NCI-H774 (cell line): Measurements from ENCODE around the gene RPS6KC1.
"Not testable (repeated sequence)": the region's sequence is repeated elsewhere in the genome, so short reads cannot be mapped to it uniquely, and the experiment has no call there.

Source experiments
- DNase-seq: peaks from one replicate; lab custom pipeline; 2025; lab: John Stamatoyannopoulos, UW

RPS6KC1 gene, protein sequence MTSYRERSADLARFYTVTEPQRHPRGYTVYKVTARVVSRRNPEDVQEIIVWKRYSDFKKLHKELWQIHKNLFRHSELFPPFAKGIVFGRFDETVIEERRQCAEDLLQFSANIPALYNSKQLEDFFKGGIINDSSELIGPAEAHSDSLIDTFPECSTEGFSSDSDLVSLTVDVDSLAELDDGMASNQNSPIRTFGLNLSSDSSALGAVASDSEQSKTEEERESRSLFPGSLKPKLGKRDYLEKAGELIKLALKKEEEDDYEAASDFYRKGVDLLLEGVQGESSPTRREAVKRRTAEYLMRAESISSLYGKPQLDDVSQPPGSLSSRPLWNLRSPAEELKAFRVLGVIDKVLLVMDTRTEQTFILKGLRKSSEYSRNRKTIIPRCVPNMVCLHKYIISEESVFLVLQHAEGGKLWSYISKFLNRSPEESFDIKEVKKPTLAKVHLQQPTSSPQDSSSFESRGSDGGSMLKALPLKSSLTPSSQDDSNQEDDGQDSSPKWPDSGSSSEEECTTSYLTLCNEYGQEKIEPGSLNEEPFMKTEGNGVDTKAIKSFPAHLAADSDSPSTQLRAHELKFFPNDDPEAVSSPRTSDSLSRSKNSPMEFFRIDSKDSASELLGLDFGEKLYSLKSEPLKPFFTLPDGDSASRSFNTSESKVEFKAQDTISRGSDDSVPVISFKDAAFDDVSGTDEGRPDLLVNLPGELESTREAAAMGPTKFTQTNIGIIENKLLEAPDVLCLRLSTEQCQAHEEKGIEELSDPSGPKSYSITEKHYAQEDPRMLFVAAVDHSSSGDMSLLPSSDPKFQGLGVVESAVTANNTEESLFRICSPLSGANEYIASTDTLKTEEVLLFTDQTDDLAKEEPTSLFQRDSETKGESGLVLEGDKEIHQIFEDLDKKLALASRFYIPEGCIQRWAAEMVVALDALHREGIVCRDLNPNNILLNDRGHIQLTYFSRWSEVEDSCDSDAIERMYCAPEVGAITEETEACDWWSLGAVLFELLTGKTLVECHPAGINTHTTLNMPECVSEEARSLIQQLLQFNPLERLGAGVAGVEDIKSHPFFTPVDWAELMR

DNA sequence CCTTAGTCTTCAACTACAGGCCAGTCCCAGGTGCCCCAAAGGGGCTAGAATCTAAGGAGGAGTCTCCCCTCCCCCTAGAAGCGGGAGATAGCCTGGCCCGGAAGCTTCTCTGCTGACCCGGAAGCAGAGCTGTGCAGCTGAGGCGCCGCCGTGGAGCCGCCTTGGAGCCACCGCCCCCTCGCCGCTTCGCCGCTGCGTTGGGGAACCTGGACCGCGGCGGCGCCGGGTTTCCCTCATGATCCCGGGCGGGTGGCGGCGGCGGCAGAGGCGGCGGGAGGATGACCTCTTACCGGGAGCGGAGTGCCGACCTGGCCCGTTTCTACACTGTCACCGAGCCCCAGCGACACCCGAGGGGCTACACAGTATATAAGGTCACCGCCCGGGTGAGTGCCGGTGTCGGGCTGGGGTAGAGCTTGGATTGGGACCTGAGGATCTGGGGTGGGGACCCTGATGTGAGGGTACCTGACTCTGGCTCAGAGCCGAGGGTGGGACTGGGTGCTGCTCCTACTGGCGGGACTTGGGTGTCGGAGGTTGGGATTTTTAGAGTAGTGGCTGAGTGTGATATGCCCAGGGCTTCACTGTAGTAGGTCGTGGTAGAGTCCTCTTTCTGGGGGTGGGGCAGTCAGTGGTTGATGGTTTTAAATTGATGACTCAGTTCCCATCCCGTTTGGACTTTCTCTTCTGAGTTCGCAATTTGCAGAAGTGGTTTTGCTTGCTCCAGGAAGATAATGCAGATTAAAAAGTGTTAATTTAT is at the start of gene RPS6KC1:
Gene RPS6KC1 (plus strand): TSS at position 115 of the 754 bp plus-strand sequence. CDS start 164 bp downstream, at position 279.
- peak; percentile 86 for DNase-seq

DNA sequence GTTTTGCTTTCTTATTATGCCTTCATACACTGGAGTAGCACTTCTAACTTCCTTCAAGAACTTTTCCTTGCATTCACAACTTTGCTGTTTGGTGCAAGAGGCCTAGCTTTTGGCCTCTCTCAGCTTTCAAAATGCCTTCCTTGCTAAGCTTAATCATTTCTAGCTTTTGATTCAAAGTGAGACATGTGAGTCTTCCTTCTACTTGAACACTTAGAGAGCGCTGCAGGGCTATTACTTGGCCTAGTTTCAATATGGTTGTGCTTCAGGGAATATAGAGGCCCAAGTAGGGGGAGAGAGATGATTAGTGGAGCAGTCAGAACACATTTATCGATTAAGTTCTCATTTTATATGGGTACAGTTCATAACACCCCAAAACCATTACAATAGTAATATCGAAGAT is 47.8 kb upstream of the RPS6KC1 start:
- DNase-seq: no peak

DNA sequence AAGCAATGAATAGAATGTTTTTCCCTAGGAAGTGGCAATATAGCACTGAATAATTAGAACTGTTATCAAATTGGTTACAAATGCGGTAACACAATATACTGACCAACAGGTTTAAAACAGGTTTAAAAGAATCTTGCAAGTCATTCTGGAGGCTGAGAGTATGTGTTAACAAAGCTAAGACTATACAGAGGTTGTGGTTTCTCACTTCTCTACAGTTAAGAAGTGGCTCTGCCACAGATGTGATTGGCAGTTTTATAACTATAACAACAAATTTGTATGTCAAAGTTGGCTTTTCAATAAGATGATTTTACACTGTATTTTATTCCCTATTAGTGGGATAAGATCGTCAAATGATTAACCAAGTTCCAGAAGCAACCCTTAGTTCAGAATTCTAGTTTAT is 42.5 kb upstream of the RPS6KC1 start:
- DNase-seq: no peak

DNA sequence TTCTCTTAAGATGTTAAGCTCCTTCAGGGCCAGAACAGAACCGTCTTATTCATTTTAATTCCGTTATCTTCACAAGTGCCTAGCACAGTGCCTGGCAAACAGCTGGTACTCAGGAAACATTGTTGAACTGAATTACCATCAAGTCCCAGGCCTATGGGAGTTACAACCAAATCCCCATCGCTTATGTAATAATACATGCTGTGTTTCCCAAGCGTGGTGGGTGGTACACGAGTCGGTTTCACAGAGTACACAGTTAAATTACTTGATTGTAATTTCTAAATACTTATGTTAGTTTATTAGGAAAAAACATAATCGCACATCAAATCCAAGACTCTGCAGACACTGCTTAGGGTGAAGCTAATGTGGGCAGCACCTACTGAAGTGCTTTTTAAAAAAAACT is 36.4 kb upstream of the RPS6KC1 start:
- peak; percentile 5 for DNase-seq

DNA sequence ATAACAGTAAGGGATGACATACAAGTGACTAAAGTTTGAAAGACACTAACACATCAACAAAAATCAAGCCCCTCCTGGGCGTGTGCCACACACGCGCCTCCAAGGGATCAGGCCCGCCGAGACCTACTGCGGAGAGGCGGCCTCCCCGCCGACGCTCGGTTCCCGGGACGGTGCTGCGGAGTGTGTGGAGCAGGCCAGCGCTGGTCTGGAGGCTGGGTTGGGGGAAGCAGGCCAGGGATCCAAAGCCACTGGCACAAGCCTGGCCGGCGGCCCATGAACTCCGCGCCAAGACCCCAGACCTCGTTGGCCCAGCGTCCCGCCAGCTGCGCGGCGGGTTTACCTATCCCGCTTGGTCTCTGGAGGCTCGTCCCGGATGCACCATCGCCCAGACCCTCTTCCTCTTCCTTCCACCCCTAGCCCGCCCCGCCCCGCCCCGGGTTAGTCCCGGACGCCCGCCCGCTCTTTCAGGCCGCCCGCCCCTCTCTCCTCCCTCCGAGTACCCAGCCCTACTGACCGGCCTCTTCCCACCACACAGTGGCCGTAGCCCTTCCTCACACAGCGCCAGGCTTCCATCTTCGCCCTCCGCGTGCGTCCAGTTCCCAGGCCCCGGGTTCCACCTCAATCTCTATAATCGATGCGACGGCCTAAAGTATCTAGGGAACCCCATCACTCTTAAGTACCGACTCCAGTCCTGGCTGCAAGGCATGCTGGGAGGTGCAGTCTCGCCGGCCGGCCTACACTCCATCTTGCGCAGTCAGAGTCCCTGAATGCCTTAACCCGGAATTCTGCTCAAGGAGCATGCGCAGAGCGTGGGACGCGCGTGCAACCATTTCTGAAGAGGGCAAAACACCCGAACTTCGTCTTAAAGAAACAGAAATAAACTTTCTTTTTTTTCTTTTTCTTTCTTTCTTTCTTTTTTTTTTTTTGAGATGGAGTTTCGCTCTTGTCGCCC is 35.7 kb upstream of the RPS6KC1 start, which contains the start of gene ANGEL2:
Gene ANGEL2 (minus strand): TSS at position 769 of the 952 bp plus-strand sequence. CDS start 196 bp downstream, at position 573.
- peak; percentile 96 for DNase-seq

DNA sequence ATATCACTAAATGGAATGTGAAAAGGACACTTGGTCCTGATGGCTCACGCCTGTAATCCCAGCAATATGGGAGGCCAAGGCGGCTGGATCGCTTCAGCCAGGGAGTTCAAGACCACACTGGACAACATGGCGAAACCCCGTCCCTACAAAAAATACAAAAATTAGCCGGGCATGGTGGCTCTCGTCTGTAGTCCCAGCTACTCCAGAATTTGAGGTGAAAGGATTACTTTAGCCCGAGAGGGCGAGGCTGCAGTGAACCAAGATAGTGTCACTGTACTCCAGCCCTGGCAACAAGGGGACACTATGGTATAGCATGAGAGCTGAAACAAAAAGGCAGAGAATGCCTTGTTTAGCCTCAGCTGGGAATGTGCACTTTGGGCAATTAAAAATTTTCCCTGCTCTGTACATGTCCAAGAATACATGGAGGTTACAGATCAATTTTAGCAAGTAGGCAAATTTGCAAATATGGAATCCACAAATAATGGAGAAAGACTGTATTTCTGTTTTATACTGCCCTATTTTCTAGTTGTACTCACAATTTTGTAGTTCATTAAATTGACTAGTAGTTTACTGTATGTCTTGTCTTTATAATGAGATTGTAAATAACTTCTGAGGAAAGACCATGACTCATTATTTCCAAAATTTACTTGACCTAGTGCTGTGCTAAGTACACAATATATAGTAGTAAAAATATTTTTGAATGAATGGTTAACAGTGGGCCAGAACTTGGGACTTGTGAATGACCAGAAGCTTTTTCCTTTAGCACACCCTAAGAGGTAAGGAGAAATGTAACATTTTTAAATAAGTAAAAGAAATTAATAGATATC is 33.4 kb upstream of the RPS6KC1 start:
- DNase-seq: no peak

DNA sequence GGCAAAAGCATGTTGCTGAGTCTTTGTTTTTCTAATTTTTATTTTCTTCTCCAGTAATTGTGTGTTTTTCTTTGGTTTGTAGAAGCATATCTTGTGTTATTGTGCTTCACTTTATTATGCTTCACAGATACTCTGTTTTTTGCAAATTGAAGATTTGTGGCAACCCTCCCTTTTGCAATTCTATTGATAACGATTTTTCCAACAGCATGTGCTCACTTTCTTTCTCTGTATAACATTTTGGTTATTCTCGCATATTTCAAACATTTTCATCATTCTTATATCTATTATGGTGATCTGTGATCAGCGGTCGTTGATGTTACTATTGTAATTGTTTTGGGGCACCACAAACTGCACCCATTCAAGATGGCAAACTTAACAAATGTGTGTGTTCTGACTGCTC is 31.6 kb upstream of the RPS6KC1 start:
- DNase-seq: no peak

DNA sequence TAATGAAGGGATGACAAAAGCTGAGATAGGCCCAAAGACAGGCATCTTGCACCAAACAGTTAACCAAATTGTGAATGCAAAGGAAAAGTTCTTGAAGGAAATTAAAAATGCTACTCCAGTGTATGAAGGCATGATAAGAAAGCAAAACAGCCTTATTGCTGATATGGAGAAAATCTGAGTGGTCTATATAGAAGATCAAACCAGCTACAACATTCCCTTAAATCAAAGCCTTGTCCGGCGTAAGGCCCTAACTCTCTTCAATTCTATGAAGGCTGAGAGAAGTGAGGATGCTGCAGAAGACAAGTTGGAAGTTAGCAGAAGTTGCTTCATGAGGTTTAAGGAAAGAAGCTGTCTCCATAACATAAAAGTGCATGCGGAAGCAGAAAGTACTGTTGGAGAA is 31.0 kb upstream of the RPS6KC1 start:
- no peak for DNase-seq

DNA sequence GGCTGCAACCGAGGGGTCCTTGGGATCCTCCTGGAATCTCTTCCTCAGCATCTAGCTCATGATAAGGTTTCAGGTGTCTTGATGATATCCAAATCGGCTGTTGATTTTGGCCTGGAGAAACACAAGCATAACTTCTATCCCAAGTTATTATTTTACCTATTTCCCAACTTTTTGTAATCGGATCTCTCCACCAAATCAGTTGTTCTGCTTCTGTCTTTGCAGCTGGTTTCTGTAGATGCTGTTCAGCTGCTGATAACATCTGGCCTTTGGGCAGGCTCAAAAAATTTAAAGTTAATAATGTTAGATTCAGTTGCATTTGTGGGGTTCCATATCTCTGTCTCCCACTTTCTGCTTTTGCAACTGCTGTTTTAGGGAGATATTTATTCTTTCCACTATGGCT is 24.0 kb upstream of the RPS6KC1 start:
- DNase-seq: not testable (repeated sequence)

DNA sequence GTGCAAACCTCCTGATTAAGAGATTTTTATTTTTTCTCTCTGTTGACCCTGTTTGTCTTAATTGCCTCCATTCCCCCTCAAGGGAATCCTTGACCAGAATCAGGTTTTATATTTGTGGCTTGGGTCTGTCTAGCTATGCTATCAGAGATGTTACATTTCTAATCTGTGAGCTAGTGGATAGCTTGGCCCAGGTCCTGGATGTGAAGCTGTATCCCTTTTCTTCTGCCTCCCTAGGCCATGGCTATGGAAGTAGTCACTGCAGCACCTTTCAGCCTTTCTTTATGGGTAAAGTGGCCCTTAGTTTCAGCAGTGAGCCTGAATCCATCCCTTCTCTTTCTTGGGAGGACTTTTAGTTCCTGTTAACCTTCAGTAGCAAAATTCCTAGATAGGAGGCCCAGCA is 18.4 kb upstream of the RPS6KC1 start:
- DNase-seq: no peak

DNA sequence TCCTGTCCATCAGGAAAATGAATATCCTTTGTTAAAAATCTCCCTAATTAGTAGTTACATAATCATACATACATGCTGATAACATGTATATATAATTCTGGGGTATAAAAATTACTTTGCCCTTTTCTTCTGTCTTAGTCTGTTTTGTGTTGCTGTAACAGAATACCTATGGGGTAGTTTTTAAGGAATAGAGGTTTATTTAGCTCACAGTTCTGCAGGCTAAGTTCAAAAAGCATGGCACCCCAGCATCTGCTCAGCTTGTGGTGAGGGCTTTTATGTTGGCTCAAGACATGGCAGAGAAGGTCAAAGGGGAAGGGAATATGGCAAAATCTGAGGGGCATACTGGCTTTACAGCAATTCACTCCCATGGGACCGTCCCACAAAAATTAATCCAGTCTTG is 16.3 kb upstream of the RPS6KC1 start:
- no peak for DNase-seq

DNA sequence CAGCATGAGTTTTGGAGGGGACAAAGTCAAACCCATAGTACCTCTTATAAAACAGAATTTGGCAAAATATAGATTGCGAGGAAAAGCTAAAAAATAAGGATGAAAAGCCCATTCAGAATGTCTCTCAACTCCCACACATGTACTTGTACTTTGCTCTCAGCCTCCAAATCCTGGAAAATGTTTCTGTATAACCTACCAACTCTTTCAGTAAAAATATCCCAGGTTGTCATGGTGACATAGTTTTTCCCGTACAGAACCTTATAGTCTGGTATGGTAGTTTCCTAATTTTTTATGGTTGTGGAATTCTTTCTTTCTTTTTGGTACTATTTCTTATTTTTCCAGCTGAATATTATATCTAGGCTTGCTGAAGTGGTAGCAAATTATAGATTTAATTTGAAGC is 15.5 kb upstream of the RPS6KC1 start:
- DNase-seq: no peak

DNA sequence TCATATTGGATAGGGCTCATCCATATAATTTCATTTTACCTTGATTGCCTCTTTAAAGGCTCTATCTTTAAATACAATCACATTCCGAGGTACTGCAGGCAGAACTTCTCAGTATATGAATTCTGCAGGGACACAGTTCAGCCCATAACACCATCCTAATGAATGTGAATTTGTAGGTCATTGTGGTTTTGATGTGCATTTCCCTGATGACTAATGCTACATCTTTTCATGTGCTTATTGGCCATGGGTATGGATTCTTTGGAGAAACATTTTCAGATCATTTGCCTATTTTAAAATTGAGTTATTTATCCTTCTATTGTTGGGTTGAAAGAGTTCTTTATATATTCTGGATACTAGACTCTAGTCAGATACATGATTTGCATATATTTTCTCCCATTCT is 9.6 kb upstream of the RPS6KC1 start:
- no peak for DNase-seq

DNA sequence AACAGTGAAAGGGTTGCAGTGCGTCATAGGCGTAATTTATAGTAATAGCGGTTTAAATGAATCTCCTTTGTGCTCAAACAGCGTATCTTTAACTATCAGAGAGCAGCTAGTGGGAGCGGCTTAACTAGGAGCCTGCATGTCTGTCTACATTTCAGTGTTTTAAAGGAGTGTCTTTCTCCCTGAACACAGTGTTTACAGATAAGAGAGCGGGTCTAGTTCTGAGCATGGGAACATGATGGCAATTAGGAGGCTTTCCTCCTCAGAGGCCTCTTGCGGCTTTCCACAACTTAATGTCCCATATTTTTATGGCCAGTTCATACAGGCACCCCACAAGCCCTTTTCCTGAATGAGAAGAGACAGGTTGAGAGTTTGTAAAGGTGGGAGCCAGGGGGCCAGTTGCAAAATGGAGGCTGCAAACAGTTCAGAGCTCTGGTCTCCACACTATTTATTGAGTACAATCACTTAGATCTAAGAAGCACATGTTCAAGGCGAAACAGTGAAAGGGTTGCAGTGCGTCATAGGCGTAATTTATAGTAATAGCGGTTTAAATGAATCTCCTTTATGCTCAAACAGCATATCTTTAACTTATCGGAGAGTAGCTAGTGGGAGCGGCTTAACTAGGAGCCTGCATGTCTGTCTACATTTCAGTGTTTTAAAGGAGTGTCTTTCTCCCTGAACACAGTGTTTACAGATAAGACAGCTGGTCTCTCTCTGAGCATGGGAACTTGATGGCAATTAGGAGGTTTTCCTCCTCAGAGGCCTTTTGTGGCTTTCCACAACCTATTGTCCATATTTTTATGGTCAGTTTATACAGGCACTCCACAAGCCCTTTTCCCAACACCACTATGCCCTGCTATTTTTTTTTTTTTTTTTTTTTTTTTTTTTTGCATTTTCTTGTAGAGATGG is 5.5 kb upstream of the RPS6KC1 start:
- DNase-seq: peak; percentile 38

DNA sequence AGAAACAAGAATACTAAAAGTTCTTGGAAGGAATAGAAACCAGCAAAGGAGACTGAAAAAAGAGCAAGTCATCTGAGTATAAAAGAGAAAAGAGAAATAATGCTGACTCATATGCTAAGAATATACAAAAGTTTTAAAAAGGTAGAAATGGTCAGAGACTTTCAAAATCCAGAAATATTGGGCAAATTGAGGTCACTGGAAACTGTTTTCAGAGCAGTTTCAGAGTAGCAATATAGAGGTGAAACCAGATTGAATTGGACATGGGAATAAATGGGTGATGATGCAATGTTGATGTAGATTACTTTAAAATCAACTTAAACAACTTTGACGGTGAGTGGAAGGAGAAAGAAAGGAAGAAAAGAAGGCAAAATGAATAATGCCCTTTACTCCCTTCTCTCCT is 1.8 kb upstream of the RPS6KC1 start:
- DNase-seq: no peak

DNA sequence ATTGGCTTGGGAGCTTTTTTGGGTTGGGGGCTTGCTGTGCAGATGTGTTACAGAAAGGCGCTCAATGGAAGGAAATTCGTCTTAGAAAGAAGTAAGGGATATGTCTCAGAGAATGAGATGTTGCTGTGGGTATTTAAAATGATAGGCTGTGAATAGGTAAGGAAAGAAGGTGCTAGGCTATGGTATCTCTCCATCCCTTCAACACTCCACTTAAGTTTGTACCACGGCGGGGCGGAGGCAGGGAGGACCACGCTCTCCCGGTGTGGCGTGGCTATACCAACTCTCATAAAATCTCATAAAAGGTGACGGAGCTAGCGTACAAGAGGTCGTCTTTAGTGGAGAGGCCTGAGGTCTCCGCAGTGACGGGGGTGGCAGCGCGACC is 305 bp upstream of the RPS6KC1 start:
- no peak for DNase-seq

DNA sequence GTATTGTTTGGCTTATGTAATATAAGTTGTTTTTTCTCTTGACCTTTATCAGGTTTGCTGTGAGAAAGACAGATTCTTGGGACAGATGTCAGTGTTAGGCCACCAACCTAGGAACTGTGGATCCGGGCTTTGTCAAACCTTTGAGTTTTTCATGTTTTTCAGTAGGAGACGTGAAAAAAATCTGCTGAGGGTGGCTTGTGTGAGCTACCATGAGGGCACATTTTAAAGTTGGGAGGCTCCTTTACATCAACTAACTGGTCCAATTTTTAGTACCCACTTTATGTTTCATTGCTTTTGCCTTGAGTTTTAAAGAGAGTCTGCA is 801 bp downstream of the RPS6KC1 start:
- no peak for DNase-seq

DNA sequence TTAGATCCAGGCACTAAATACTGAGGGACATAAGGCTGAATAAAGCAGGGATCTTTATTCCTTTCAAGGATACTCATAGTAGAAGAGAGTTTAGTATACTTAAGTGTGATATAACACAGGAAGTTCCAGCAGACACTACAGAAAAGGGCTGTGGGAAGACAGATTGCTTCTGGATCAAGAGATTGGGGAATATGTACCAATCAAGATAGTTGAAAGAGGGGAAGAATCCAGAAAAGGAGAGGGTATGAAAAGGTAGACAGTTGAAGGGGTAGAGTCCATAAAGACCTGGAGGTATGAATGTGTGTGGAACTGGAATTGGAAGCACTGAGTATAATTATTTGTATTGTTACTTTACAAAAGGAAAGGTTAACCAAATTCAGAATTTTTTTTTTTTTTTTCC is 2.4 kb downstream of the RPS6KC1 start:
- no peak for DNase-seq

DNA sequence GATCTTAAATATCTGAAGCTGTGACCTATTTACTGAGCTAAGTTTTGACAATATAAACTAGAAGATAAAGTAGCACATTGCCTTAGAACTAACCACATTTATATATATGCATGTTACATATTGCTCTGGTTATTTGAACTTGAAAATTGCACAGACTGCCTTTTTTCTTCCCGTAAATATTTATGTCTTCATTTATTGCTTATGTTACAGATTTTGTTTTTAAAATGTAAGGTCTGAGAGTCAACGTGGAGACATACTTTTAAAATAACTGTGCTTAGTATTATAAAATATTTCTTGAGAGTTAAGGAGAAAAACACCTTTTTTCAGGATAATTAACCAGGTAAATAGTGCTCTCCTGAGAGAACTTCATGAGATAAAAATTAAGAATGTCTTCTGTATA is 3.1 kb downstream of the RPS6KC1 start:
- DNase-seq: no peak
